Measurements from ENCODE around the gene USP31.

DNA sequence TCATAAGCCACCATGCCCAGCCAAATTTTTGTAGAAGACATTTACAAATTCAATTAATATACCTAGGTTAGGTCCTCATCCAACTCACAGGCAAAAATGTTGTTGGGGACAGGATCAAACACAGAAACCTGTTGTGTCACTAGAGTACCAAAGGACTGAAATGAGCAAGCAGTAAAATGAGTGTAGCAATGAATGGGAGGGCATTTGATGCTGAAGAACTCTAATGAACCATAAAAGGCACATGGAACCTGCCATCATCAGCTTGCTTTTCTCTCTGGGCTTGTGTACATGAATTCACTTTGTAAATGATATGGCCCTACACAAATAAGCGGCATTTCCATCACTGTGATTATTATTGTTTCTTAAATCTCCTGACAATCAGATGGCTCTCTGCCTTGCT, 17.8 kb downstream of the USP31 start:
- TF ChIP-seq, protein P1, sequence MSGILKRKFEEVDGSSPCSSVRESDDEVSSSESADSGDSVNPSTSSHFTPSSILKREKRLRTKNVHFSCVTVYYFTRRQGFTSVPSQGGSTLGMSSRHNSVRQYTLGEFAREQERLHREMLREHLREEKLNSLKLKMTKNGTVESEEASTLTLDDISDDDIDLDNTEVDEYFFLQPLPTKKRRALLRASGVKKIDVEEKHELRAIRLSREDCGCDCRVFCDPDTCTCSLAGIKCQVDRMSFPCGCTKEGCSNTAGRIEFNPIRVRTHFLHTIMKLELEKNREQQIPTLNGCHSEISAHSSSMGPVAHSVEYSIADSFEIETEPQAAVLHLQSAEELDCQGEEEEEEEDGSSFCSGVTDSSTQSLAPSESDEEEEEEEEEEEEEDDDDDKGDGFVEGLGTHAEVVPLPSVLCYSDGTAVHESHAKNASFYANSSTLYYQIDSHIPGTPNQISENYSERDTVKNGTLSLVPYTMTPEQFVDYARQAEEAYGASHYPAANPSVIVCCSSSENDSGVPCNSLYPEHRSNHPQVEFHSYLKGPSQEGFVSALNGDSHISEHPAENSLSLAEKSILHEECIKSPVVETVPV (CRISPR knock-in tag; IDR thresholded peaks at IDR 0.05) = no peak
- TF ChIP-seq ZFP30 (CRISPR knock-in tag; IDR thresholded peaks at IDR 0.05) (no peak), ISL1 (CRISPR knock-in tag; IDR thresholded peaks at IDR 0.05) (no peak), ARNTL (CRISPR knock-in tag; IDR thresholded peaks at IDR 0.05; ENCODE audit: borderline replicate concordance, low read depth) (no peak), ZNF8 (CRISPR knock-in tag; IDR thresholded peaks at IDR 0.05) (no peak), BACH2 (CRISPR knock-in tag; IDR thresholded peaks at IDR 0.05; ENCODE audit: borderline replicate concordance) (no peak), GLIS3 (CRISPR knock-in tag; IDR thresholded peaks at IDR 0.05) (no peak)

Measured in SK-N-SH treated with all-trans-retinoic acid at 6 μM for 48 hours (cell line).